Activated naive CD8-positive, alpha-beta T cell treated with anti-CD3 and anti-CD28 coated beads for 36 hours (primary cell): Measurements from ENCODE around the gene CCDC126. TPM values are rescaled to one million over a fixed set of nuclear protein-coding genes. Genes with fewer than 3 reads are reported as not detected.

Source experiments
- total RNA-seq, 2 experiments: library from RNA; stranded (reverse); gene quantifications; one replicate each; pipeline ENCODE4 v1.2.3, GENCODE V29; 2021

The CCDC126 gene
- total RNA-seq, 2 experiments from 2014 or later: 3.9 to 4.3 TPM

Other genes with a start within 250 kb of the CCDC126 start
- gene IGF2BP3, start 126.9 kb upstream of the CCDC126 start, total RNA-seq: under 1 TPM; 0.41 to 0.70 TPM
- 100 to 1,000 TPM; 102 to 104 TPM for gene TRA2A, start 65.4 kb upstream of the CCDC126 start, total RNA-seq
- 1 to 10 TPM; 4.6 to 4.7 TPM for gene FAM221A, start 82.8 kb downstream of the CCDC126 start, total RNA-seq
- not detected for gene STK31, start 112.8 kb downstream of the CCDC126 start, total RNA-seq